HG02759 (cell line): ENCODE results near the gene ME3.
"Not testable (repeated sequence)": the region's sequence is repeated elsewhere in the genome, so short reads cannot be mapped to it uniquely, and the experiment has no call there.

ENCODE experiments used
- ATAC-seq: cut with Tn5 transposase; IDR thresholded peaks from one replicate; pipeline ENCODE4 v1.9.1; 2021; ENCODE audit warnings: mild to moderate bottlenecking, moderate library complexity; ENCODE audit not compliant: unreplicated experiment

The ME3 gene

DNA sequence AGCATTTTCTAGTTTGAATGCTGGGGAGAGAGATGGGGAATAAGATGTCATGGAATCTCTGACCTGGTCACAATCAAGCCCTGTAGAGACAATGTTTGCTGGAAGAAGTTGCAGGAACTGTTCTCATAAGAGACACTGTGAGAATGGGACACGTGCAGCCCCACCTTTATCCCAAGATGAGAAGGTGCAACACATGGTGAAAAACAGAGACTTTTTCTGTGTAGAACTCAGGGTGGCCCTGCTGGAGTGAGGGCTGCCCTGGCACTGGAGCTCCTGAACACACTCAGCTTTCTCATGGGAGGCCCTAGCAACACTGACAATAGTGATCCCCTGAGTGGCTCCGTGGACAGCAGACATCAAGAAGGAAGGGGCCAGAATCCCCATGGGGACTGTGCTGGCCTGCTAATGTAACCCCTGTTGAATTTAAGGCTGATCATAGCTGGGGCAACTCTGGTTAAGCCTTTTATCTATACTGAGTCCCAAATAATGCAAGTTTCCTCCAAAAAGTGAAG is 106.6 kb downstream of the ME3 start:
- ATAC-seq: no peak

DNA sequence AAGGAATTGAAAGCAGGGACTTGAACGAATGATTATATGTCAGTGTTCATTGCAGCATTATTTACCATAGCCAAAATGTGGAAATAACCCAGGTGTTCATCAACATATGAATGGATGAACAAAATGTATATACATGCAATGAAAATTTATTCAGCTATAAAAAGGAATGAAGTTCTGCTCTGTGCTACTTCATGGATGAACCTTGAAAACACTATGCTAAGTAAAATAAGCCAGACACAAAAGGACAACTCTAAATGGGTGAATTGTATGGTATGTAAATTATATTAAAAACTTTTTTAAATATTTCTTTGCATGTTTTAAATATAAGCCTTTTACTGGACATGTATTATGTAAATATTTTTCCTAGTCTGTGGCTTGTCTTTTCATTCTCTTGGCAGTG is 107.0 kb downstream of the ME3 start:
- ATAC-seq: no peak

GRCh38 chr11:86562842-86563241 is 109.6 kb downstream of the ME3 start:
- not testable (repeated sequence) for ATAC-seq

DNA sequence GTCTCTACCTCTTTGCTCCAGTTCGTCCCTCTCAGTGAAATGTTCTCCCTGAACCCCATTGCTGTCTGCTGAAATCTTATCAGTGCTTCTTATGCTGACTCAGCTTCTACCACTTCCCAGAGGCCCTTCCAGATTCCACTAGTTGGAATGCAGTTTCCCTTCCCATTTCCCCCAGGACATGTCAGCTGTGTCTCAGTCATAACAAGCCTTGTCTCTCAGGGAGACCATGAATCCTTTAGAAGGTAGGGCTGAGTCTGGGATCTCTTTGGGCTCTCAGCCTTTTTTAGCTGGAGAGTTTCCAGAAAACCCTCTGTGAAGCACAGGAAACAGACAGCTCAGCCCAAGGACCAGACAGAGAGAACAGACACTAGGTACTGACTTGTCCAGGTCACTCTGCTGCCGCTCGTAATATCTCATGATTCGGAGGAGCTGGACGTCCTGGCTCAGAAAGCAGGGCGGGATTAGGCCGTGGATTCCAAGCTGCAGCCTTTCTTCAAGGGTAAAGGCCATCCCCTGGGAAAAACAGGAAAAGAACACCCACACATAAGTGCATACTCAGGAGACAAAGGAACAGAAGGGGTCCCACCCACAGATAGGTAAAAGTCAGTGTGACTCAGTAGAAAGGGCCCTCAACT is 113.0 kb downstream of the ME3 start:
- no peak for ATAC-seq

- no peak for ATAC-seq
Measured at GRCh38 chr11:86558841-86559240, 113.6 kb downstream of the ME3 start.

DNA sequence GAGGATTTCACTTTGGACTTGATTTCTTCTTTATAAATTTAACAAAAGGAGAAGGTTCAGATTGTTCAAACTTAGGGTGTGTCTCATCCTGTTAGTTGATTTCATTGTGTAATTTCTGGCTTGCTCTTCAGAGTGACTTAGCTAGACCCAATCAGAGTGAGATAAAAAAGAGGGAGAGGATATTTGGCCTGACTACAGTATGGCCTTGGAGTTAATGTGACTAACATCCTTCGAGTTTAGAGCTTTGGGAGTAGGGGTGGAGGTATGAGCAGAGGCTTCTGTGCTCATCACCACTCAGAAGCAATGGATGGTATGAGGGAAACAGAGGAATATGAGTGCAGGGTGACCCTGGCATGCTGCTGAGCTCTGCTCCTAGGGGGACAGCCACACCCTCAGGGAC is 114.2 kb downstream of the ME3 start:
- no peak for ATAC-seq

- no peak for ATAC-seq
Measured at GRCh38 chr11:86555866-86556265, 116.5 kb downstream of the ME3 start.

DNA sequence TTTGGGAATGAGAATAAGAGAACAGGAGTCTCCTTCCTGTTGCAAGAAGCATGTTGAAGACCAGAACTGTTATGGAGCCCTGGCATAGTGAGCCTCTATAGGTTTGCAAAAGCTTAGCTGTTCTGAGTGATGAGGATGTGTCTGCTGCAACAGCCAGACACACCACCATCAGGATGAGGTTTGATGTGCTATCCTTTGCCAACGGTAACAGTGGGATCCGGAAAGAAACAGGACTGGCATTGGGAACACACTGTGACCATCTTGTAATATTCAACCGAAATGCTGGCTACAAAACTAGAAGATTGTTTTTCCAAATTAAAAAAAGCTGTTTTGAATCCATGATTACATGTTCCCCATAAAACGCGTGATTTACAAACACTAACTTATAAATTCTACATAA is 117.0 kb downstream of the ME3 start:
- no peak for ATAC-seq

- ATAC-seq: no peak
Measured at GRCh38 chr11:86553265-86553664, 119.2 kb downstream of the ME3 start.

DNA sequence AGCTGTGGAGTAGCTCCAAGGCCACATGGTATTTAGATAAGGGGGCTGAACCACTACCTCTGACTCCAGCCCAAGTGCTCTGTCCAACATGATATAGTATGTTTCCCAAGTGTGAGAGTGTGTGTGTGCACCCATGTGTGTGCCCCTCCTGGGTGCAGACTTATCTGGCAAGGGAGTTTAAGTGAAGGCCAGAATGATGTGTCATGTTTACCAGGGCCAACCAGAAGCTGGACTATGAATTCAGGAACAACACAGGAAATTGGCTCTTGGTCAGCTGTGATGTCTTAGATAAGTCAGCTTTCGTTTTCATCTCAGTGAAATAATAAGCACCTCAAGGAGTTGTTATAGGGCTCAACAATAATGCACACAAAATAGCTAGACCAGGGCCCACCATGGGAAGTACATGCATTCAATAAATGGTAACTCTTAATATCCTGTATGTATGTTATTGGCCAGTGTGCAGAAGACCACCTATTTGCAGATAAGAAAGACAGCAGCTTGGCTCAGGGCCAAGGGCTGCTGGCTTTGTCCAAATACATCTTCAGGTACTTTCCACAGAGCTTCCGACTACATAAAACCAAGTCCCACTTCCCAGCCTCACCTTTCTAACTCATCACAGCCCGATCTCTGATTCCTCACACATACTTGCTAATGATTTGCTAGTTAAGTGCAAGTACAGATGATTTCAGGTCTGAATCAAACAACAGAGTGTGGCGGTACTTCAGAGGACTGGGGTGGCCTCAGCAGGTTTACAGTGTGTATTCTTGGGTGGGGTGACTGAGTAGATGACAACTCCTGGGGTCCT is 120.9 kb downstream of the ME3 start:
- no peak for ATAC-seq

- no peak for ATAC-seq
Measured at GRCh38 chr11:86550757-86551156, 121.7 kb downstream of the ME3 start.

DNA sequence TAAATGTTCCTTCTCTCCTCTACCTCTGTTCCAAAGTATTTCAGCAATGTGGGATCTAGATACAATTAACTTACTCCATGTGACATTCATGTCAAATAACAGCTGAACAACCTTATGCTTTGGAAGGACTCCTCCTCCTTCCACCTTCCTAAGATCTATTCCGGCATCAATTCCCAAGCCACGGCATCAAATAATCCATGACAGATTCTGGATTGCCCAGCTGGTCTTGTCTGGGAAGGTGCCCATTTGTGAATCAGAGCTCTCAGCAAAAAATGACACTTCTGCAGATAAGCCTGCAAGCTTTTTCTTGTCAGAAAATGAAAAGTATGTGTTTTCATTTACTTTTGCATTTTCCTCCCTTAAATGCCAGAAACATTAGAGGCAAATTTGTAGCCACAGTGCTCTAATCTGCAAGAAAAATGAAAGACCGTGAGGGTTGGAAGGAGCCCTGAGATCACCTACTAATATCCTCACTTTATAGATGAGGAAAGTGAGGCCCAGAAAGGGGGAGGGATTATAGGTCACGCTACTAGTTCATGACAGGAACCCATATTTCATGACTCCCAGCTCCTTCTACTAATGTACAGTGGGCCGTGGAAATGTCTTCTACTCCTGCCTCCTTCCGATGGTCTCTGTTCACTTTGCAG is 124.0 kb downstream of the ME3 start:
- ATAC-seq: no peak

DNA sequence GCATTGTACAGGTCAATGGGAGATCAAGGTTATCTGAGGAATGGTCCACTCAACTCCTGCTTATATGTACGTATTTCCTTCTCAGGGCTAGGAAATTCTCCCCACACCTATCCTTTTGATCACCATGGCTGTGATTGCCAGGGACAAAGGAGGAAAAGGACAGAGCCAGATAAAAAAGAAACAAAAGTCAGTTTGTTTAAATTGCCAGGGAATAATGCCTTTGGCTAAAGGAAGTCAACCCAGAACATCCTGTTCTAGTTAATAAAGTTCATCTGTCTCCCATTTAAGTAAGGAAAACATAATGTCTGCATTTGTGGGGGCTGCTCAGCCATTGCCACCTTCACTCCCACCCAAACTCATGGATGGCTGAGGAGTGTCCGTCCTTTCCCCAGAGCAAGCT is 124.7 kb downstream of the ME3 start:
- no peak for ATAC-seq

DNA sequence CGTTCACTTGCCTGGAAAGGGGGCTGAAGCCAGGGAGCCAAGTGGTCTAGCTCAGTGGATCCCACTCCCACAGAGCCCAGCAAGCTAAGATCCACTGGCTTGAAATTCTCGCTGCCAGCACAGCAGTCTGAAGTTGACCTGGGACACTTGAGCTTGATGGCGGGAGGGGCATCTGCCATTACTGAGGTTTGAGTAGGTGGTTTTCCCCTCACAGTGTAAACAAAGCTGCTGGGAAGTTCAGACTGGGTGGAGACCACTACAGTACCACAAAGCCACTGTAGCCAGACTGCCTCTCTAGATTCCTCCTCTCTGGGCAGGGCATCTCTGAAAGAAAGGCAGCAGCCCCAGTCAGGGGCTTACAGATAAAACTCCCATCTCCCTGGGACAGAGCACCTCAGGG is 131.1 kb downstream of the ME3 start:
- ATAC-seq: not testable (repeated sequence)

GRCh38 chr11:86538223-86538548 is 134.2 kb downstream of the ME3 start:
- ATAC-seq: no peak

GRCh38 chr11:86537541-86538222 is 134.7 kb downstream of the ME3 start:
- no peak for ATAC-seq

GRCh38 chr11:86535773-86536172 is 136.6 kb downstream of the ME3 start:
- no peak for ATAC-seq

- ATAC-seq: no peak
Measured at GRCh38 chr11:86524620-86525352, 147.6 kb downstream of the ME3 start.

- ATAC-seq: no peak
Measured at GRCh38 chr11:86523738-86524619, 148.4 kb downstream of the ME3 start.

- not testable (repeated sequence) for ATAC-seq
Measured at GRCh38 chr11:86522512-86522911, 149.9 kb downstream of the ME3 start.
